Heart left ventricle (tissue), 13 donors: ENCODE results near the gene CBLB.

Experiments
- CTCF ChIP-seq, 12 donors: fragments of 200-600 bp; sonication (generic) in 4 of 12; IDR thresholded peaks; one replicate each; pipeline versions ENCODE4 v1.5.0 to v1.8.0; 2018 to 2022; ENCODE audit warnings: antibody characterized with exemption in 12 of 12, mild to moderate bottlenecking in 5 of 12
- POLR2A ChIP-seq, 2 donors: fragments of 450-650 bp; IDR thresholded peaks; one replicate each; pipeline ENCODE4 v1.6.1; 2017; ENCODE audit warnings: antibody characterized with exemption in 2 of 2, mild to moderate bottlenecking in 2 of 2, moderate library complexity in 2 of 2
- donor health status: ischemic (EF 13 %, LVEDD 7.1; RV severe dilation, severe dysfunction).
- donor health status: DM: no; HTN: yes; CAD: no.
- donor health status: DM: no; HTN: no; CAD: no.
- donor health status: ischemic (EF 25% LVEDD 6.9; RV normal size, moderate dysfunction).
- donor health status: ischemic (EF 25% LVEDD 5.7; RV mildly dilated, moderate dysfunction).
- donor health status: ischemic (EF 35%, LVEDD 5.7; RV mildly dilated, moderate dysfunction).
- donor health status: nonischemic (EF 11% LVEDD 7.7; RV severe dilation, severe dysfunction).
- donor health status: DM: yes; HTN: yes; CAD: no.
- donor health status: PGD.
- donor health status: ischemic (EF 29% LVEDD 5.4; RV normal size, mild dysfunction).
- donor health status: nonischemic (EF 23%, LVEDD 6.1; RV moderate dilation, normal function).

GRCh38 chr3:105806359-105806758, 62.5 kb downstream of the CBLB start:
- TF ChIP-seq CTCF (IDR thresholded peaks at IDR 0.05) (no peak), POLR2A (IDR thresholded peaks at IDR 0.05) (no peak)
